PC-9 (cell line): Measurements from ENCODE around the gene HOXD4.

ENCODE experiments used
- EZH2 ChIP-seq: fragments of 200-600 bp; sonication (generic); IDR thresholded peaks from 2 replicates; pipeline ENCODE4 v1.8.0; 2017; ENCODE audit warnings: antibody characterized with exemption, low read depth
- TF ChIP-seq, protein P1 (sequence below): fragments of 200-600 bp; sonication (generic); conservative IDR thresholded peaks from 2 replicates; pipeline ENCODE4 v1.6.1; 2017; ENCODE audit warnings: mixed run types, antibody characterized with exemption, mild to moderate bottlenecking, moderate library complexity

DNA sequence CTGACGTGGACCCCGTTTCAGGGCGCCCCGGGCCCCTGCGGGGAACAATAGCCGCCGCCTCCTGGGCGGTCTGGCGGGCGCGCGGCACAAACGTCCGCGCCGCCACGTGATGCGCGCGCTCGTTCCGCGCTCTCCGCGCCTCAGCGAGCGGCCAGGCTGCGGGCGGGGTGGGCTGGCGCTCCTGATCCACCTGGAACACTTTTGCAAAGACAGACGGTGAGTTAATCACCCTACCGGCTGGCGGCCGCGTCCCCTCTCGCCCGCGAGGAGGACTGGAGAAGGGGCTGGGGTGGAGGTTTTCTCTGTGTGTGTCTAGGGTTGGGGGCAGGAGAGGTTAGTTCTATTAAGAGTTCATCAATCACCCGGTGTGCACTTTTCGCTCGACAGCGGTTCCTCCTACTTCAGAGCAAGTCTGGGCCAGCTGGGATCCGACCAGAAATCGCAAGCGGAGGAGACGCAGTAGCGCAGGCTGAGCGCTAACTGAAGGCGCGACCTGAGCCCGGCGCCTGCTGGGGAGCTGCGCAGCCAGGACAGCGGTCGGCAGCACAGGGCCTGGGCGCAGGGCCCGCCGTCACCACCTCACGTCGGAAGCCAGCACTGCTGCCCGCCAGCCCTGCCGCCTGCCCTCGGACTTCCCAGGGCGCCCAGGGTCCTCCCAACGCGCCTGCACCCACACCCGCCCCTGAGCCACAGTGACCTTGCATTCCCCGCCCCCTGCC is 26.8 kb downstream of the HOXD4 start:
- no peak for TF ChIP-seq EZH2
- TF ChIP-seq, protein P1, sequence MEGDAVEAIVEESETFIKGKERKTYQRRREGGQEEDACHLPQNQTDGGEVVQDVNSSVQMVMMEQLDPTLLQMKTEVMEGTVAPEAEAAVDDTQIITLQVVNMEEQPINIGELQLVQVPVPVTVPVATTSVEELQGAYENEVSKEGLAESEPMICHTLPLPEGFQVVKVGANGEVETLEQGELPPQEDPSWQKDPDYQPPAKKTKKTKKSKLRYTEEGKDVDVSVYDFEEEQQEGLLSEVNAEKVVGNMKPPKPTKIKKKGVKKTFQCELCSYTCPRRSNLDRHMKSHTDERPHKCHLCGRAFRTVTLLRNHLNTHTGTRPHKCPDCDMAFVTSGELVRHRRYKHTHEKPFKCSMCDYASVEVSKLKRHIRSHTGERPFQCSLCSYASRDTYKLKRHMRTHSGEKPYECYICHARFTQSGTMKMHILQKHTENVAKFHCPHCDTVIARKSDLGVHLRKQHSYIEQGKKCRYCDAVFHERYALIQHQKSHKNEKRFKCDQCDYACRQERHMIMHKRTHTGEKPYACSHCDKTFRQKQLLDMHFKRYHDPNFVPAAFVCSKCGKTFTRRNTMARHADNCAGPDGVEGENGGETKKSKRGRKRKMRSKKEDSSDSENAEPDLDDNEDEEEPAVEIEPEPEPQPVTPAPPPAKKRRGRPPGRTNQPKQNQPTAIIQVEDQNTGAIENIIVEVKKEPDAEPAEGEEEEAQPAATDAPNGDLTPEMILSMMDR: no peak
